Upper lobe of left lung (tissue), 6 donors: ENCODE data around the gene IGSF9B. TPM values are rescaled to one million over a fixed set of nuclear protein-coding genes. Genes with fewer than 3 reads are reported as not detected.

Experiments used
- ATAC-seq, 2 donors: fragments of 200-7000 bp; cut with Tn5 transposase; one replicate each; pipeline ENCODE4 v1.9.1; 2022; ENCODE audit warnings: mild to moderate bottlenecking in 2 of 2, moderate library complexity in 2 of 2; ENCODE audit not compliant: low FRiP score in 2 of 2
- DNase-seq, 2 donors: peaks; one replicate each; pipeline ENCODE4 v3.0.0-alpha.2; 2019 to 2020
- H3K27ac ChIP-seq, 4 donors: fragments of 200-600 bp; sonication (generic); one replicate each; pipeline ENCODE4 v1.5.1; 2016 to 2019
- H3K27me3 ChIP-seq, 4 donors: fragments of 200-600 bp; sonication (generic); one replicate each; pipeline ENCODE4 v1.5.1; 2017 to 2019
- H3K36me3 ChIP-seq, 4 donors: fragments of 200-600 bp; sonication (generic); one replicate each; pipeline ENCODE4 v1.5.1; 2016 to 2019
- H3K4me1 ChIP-seq, 4 donors: fragments of 200-600 bp; sonication (generic); one replicate each; pipeline ENCODE4 v1.5.1; 2018 to 2019
- H3K4me3 ChIP-seq, 4 donors: fragments of 200-600 bp; sonication (generic); one replicate each; pipeline ENCODE4 v1.5.1; 2017 to 2019; ENCODE audit warnings: mild to moderate bottlenecking in 2 of 4, moderate library complexity in 1 of 4
- H3K9me3 ChIP-seq, 4 donors: fragments of 200-600 bp; sonication (generic); one replicate each; pipeline ENCODE4 v1.5.1; 2018 to 2019
- EP300 ChIP-seq, 4 donors: sonication (generic); formaldehyde crosslinking; IDR thresholded peaks; one replicate each; pipeline ENCODE4 v1.5.1; 2017; ENCODE audit warnings: antibody characterized with exemption in 4 of 4, control low read depth in 2 of 4
- POLR2A ChIP-seq, 4 donors: fragments of 450-650 bp; IDR thresholded peaks; one replicate each; pipeline ENCODE4 v1.5.1; 2016 to 2017; ENCODE audit warnings: antibody characterized with exemption in 4 of 4, mild to moderate bottlenecking in 2 of 4
- POLR2AphosphoS5 ChIP-seq, 2 donors: sonication (generic); formaldehyde crosslinking; IDR thresholded peaks; one replicate each; pipeline ENCODE4 v1.5.1; 2017; ENCODE audit warnings: antibody characterized with exemption in 2 of 2
- WGBS, 2 donors: methylation state at CpG; one replicate each; pipeline ENCODE4 v1.1.5; 2017 to 2018; 5-methylcytosine and 5-hydroxymethylcytosine counted together
- total RNA-seq, 6 donors: library from RNA; depleted of rRNA in 4 of 6; stranded (reverse); fragments of >200 nt in 4 of 6; gene quantifications; one replicate each; pipeline versions ENCODE4 v1.1.0 to v1.2.1, GENCODE V29; 2016 to 2021
- TF ChIP-seq, protein P1 (sequence below), 6 experiments: fragments of 450-650 bp in 4 of 6; fragments of 200-600 bp in 2 of 6; sonication (generic) in 2 of 6; IDR thresholded peaks; one replicate each; pipeline ENCODE4 v1.5.1; 2016 to 2019; ENCODE audit warnings: antibody characterized with exemption in 6 of 6
- donor health status: DM: no; HTN: no; CAD: no; lungs with moderate emphysema.
- donor health status: DM: no; HTN: yes; CAD: no; lungs with severe emphysema.

The IGSF9B gene
- total RNA-seq, 6 donors from 2014 or later, result 1.6 to 13.6 (median 5.3) TPM

DNA sequence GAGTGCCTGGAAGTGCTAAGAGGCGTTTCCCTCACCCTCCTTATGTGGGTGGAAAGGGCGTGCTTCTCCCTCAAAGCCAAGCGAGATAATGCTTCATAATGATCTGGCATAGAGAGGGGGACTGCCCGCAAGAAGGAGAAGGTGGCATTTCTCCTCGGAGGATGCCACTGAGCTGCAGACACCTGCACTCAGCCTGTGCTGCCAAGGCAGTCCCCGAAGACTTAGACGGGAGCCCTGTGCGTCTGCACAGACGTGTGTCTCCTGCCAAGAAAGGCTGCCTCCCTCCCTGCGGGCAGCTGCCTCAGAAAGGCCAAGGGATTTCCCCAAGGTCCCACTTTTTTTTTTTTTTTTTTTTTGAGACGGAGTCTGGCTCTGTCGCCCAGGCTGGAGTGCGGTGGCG is 63.4 kb downstream of the IGSF9B start:
- H3K4me3 ChIP-seq, result no peak overlapping the region
- no peaks in the 10 kb centered on the region for H3K36me3 ChIP-seq
- H3K4me1 ChIP-seq, result no peaks in the 10 kb centered on the region
- H3K27me3 ChIP-seq, result no peaks in the 10 kb centered on the region
- H3K27ac ChIP-seq, result no peak overlapping the region
- TF ChIP-seq POLR2AphosphoS5 (IDR thresholded peaks at IDR 0.05) (no peak), EP300 (IDR thresholded peaks at IDR 0.05) (no peak), POLR2A (IDR thresholded peaks at IDR 0.05) (no peak)
- TF ChIP-seq, protein P1, sequence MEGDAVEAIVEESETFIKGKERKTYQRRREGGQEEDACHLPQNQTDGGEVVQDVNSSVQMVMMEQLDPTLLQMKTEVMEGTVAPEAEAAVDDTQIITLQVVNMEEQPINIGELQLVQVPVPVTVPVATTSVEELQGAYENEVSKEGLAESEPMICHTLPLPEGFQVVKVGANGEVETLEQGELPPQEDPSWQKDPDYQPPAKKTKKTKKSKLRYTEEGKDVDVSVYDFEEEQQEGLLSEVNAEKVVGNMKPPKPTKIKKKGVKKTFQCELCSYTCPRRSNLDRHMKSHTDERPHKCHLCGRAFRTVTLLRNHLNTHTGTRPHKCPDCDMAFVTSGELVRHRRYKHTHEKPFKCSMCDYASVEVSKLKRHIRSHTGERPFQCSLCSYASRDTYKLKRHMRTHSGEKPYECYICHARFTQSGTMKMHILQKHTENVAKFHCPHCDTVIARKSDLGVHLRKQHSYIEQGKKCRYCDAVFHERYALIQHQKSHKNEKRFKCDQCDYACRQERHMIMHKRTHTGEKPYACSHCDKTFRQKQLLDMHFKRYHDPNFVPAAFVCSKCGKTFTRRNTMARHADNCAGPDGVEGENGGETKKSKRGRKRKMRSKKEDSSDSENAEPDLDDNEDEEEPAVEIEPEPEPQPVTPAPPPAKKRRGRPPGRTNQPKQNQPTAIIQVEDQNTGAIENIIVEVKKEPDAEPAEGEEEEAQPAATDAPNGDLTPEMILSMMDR (IDR thresholded peaks at IDR 0.05), result no peak
- ATAC-seq (peak in 1 of 2 donors; percentile 4), DNase-seq (peak in 1 of 2 donors; percentile 15)
- WGBS, 2 donors, result 80 to 86% methylated on average over 12 to 14 of the region's 14 CpGs
- no peaks in the 10 kb centered on the region for H3K9me3 ChIP-seq

DNA sequence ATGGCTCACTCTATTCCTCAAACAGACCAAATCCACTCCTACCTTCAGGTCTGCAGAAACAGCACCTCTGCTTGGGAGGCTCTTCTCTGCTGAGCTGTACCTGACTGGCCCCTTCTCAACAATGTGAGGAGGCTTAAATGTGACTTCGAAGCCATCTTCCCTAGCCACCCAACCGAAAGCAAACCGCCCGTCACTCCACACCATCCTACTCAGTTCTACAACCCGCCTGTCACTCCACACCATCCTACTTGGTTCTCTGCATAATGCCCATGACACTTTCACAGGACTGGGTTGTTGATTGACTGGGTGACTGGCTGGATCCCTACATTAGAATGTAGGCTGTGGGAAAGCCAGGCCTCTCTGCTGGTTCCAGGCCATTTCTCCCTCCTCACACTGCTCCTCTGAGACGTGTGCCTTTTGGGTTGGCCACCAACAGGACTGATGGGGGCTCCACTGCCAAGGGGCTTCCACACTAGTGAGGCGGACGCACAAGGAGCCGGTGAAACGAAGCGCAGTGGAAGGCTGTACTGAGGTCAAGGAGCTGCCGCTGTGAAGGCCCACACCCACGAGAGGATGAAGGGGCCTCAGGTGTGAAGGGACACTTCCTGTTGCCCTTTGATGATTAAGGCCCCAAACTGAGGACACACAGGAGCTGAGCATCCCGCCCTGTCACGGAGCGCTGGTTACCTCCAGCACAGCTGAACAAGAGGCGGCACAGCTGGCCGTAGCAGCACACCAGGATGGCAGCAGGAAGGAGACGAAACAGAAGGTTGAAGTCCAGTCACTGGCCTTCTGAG is 64.0 kb downstream of the IGSF9B start:
- peak in 1 of 2 donors; percentile 20 for DNase-seq
- Histone ChIP-seq H3K27ac (no peak overlapping the region), H3K4me3 (no peak overlapping the region), H3K9me3 (no peaks in the 10 kb centered on the region), H3K27me3 (no peaks in the 10 kb centered on the region), H3K36me3 (no peaks in the 10 kb centered on the region), H3K4me1 (no peaks in the 10 kb centered on the region)
- TF ChIP-seq, protein P1 (IDR thresholded peaks at IDR 0.05), result no peak
- TF ChIP-seq POLR2A (IDR thresholded peaks at IDR 0.05) (no peak), EP300 (IDR thresholded peaks at IDR 0.05) (no peak), POLR2AphosphoS5 (IDR thresholded peaks at IDR 0.05) (no peak)
- no peak for ATAC-seq
- WGBS, 2 donors, result 79 to 92% methylated on average over 13 to 19 of the region's 19 CpGs

DNA sequence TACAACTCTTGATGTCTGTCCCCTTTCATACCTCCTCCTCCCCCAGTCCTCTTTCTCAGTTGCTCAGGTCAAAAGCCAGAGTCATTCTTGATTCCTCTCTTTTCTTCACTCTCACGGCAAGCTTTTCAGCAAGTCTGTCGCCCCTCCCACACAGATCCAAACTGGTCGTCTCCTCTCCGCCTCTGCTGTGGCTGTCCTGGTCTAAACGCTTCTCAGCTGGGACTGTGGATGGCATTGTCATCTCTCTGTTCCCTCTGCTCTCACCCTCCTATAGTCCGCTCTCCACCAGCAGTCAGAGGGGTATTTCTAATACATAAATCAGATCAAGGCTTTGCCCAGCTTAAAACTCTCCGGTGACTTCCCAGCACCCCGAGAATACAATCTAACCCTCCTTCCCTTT is 64.6 kb downstream of the IGSF9B start:
- 79 to 80% methylated on average over 8 of the region's 8 CpGs for WGBS, 2 donors

DNA sequence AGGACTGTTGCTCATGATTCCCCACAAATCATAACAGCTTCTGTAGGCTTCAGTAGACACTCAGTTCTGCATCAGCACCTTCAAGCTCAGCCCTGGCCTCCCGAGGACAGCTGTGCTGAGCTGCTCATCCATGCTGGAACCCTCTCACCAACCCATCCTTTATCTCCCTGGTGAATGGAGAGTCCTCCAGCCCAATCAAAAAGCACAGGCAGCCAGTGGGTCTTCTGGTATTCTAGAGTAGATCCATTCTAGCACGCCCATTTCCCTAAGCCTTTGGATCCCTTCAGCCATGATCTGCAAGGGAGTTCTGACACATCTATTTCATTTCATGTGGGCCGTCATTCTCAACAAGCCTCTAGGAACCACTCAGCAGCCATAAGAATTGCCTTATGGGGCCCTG is 66.9 kb downstream of the IGSF9B start:
- H3K36me3 ChIP-seq, result no peaks in the 10 kb centered on the region
- DNase-seq, result no peak
- 79 to 88% methylated on average over 3 of the region's 3 CpGs for WGBS, 2 donors
- no peak for ATAC-seq
- no peak overlapping the region for H3K4me3 ChIP-seq
- H3K27me3 ChIP-seq, result no peaks in the 10 kb centered on the region
- TF ChIP-seq, protein P1 (IDR thresholded peaks at IDR 0.05), result no peak
- no peak for TF ChIP-seq EP300 (IDR thresholded peaks at IDR 0.05)
- no peaks in the 10 kb centered on the region for H3K9me3 ChIP-seq
- no peaks in the 10 kb centered on the region for H3K4me1 ChIP-seq
- H3K27ac ChIP-seq, result no peak overlapping the region

More for the DNA sequence above, 64.6 kb downstream of the IGSF9B start:
- ATAC-seq, result no peak
- Histone ChIP-seq H3K27me3 (no peaks in the 10 kb centered on the region), H3K4me3 (no peak overlapping the region), H3K36me3 (no peaks in the 10 kb centered on the region), H3K9me3 (no peaks in the 10 kb centered on the region), H3K27ac (no peak overlapping the region), H3K4me1 (no peaks in the 10 kb centered on the region)
- DNase-seq, result no peak
- TF ChIP-seq, protein P1 (IDR thresholded peaks at IDR 0.05), result no peak
- no peak for TF ChIP-seq POLR2A (IDR thresholded peaks at IDR 0.05)
- no peak for TF ChIP-seq EP300 (IDR thresholded peaks at IDR 0.05)
- no peak for TF ChIP-seq POLR2AphosphoS5 (IDR thresholded peaks at IDR 0.05)

DNA sequence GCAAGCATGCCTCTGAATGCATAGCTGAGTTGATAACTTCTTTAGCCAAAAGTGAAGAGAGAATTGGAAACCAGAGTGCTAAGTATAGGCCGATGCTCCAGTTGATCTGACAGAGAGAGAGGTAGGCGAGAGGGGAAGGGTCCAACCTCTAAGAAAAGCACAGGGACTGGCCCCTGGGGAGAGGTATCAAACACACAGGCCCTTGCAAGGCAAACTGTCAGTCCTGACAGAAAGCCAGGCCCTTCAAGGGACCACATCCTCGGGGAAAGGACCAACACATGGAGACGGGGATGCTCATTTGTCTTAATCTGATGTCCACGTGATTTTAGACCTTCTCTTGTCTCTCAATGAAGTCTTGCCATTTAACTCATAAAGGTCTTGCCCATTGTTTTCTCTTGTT is 67.6 kb downstream of the IGSF9B start:
- Histone ChIP-seq H3K27me3 (no peaks in the 10 kb centered on the region), H3K36me3 (no peaks in the 10 kb centered on the region), H3K9me3 (no peaks in the 10 kb centered on the region), H3K4me1 (no peaks in the 10 kb centered on the region), H3K27ac (no peak overlapping the region), H3K4me3 (no peak overlapping the region)
- ATAC-seq (no peak), DNase-seq (no peak)
- 74 to 77% methylated on average over 5 of the region's 5 CpGs for WGBS, 2 donors
- TF ChIP-seq POLR2AphosphoS5 (IDR thresholded peaks at IDR 0.05) (no peak), POLR2A (IDR thresholded peaks at IDR 0.05) (no peak), EP300 (IDR thresholded peaks at IDR 0.05) (no peak)
- TF ChIP-seq, protein P1 (IDR thresholded peaks at IDR 0.05), result no peak
